ENCODE data around the gene PROCA1.

PROCA1 gene, protein sequence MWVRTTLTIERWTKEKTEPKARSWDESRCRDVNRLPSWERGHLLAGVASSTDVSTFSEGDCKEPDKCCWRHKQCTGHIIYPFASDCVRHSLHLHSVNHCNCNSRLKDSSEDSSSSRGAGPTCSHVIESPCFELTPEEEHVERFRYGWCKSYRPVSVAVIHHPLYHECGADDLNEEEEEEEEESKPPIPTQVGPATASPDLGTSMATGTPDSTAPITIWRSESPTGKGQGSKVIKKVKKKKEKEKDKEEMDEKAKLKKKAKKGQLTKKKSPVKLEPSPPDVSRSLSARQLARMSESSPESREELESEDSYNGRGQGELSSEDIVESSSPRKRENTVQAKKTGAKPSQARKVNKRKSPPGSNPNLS

GRCh38 chr17:28711723-28712031 is at the start of gene PROCA1:
Gene PROCA1 (minus strand): TSS chr17:28711888. CDS start chr17:28711660, 228 bp downstream.
- peaks cover 31% of the 10 kb centered on the region for H3K36me3 ChIP-seq (ENCODE audit: insufficient read depth, low read length)
- H3K9me3 ChIP-seq (ENCODE audit: low read length), result no peaks in the 10 kb centered on the region
- H3K4me1 ChIP-seq (ENCODE audit: insufficient read depth, low read length), result peaks cover 11% of the 10 kb centered on the region
- H2AFZ ChIP-seq (ENCODE audit: low read depth, low read length), result no peak within 1 kb of the TSS
- peak within 1 kb of the TSS; percentile 53 for H3K4me3 ChIP-seq (ENCODE audit: low read length)
- H3K27me3 ChIP-seq (ENCODE audit: insufficient read depth, low read length), result no peaks in the 10 kb centered on the region

- no peak overlapping the region for H2AFZ ChIP-seq (ENCODE audit: low read depth, low read length)
- H3K27me3 ChIP-seq (ENCODE audit: insufficient read depth, low read length), result no peaks in the 10 kb centered on the region
- H3K4me1 ChIP-seq (ENCODE audit: insufficient read depth, low read length), result peaks cover 10% of the 10 kb centered on the region
- no peak overlapping the region for H3K4me3 ChIP-seq (ENCODE audit: low read length)
- no peaks in the 10 kb centered on the region for H3K9me3 ChIP-seq (ENCODE audit: low read length)
- H3K36me3 ChIP-seq (ENCODE audit: insufficient read depth, low read length), result peaks cover 45% of the 10 kb centered on the region
These were observed 49.2 kb upstream of the PROCA1 start for GRCh38 chr17:28760601-28761562.

GRCh38 chr17:28759256-28759865 is 47.7 kb upstream of the PROCA1 start:
- Histone ChIP-seq H3K4me3 (ENCODE audit: low read length) (no peak overlapping the region), H3K36me3 (ENCODE audit: insufficient read depth, low read length) (peaks cover 34% of the 10 kb centered on the region), H2AFZ (ENCODE audit: low read depth, low read length) (no peak overlapping the region), H3K27me3 (ENCODE audit: insufficient read depth, low read length) (no peaks in the 10 kb centered on the region), H3K9me3 (ENCODE audit: low read length) (no peaks in the 10 kb centered on the region), H3K4me1 (ENCODE audit: insufficient read depth, low read length) (peaks cover 10% of the 10 kb centered on the region)

DNA sequence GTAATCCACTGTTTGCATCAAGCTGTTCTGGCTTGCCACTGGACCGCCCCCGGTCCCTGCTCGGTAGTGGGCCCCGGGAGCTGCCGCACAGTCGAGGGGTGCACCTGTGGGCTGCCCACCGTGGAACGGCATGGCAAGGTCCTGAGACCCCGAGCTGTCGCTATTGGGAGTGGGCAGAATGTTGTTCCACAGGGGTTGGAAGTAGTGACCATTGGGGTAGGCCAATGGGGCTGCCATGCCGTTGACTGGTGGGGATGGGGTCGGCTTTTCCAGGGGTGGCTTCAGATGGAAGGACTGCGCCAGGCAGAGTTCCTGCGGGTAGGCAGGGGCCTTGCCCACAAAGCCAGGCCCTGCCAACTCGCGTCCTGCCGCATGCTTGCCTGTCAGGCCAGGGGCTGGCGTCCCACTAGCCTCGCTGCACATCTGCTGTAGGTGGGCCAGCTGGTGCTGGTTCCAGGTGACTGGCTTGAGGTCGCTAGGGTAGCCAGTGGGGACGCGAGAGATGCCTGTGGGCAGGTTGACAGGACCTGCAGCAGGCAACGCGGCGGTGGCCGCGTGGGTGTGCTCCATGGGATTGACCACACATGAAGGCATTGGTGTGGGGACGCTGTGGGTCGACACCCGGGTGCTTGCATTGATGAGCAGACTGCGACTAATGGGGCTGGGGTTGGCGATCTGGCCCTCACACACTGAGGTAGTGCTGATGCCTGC is 46.9 kb upstream of the PROCA1 start:
- Histone ChIP-seq H2AFZ (ENCODE audit: low read depth, low read length) (no peak overlapping the region), H3K4me1 (ENCODE audit: insufficient read depth, low read length) (peaks cover 10% of the 10 kb centered on the region), H3K36me3 (ENCODE audit: insufficient read depth, low read length) (peaks cover 34% of the 10 kb centered on the region), H3K27me3 (ENCODE audit: insufficient read depth, low read length) (no peaks in the 10 kb centered on the region), H3K9me3 (ENCODE audit: low read length) (no peaks in the 10 kb centered on the region), H3K4me3 (ENCODE audit: low read length) (no peak overlapping the region)

- H3K9me3 ChIP-seq (ENCODE audit: low read length), result no peaks in the 10 kb centered on the region
- H3K4me1 ChIP-seq (ENCODE audit: insufficient read depth, low read length), result peaks cover 8% of the 10 kb centered on the region
- H3K36me3 ChIP-seq (ENCODE audit: insufficient read depth, low read length), result peaks cover 43% of the 10 kb centered on the region
- H3K4me3 ChIP-seq (ENCODE audit: low read length), result no peak overlapping the region
- no peaks in the 10 kb centered on the region for H3K27me3 ChIP-seq (ENCODE audit: insufficient read depth, low read length)
- no peak overlapping the region for H2AFZ ChIP-seq (ENCODE audit: low read depth, low read length)
These were observed 44.5 kb upstream of the PROCA1 start for GRCh38 chr17:28756049-28756804.

DNA sequence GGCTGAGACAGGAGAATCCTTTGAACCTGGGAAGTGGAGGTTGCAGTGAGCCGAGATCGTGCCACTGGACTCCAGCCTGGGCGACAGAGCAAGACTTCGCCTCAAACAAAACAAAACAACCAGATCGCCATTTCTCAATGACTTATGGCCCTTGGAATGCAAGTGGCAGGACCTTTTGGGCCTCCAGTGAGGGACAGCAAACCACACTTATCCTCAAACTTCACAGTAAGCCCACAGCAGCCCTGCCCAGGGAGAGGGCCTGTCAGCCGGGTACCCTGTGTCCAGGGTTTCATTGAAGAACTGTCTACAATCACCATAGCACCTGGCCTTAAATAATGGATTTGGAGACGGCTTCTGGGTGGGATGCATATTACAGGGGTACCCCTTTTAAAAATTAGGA is 43.8 kb upstream of the PROCA1 start:
- Histone ChIP-seq H3K4me1 (ENCODE audit: insufficient read depth, low read length) (peaks cover 2% of the 10 kb centered on the region), H3K9me3 (ENCODE audit: low read length) (no peaks in the 10 kb centered on the region), H3K36me3 (ENCODE audit: insufficient read depth, low read length) (peaks cover 47% of the 10 kb centered on the region), H3K27me3 (ENCODE audit: insufficient read depth, low read length) (no peaks in the 10 kb centered on the region), H2AFZ (ENCODE audit: low read depth, low read length) (no peak overlapping the region), H3K4me3 (ENCODE audit: low read length) (no peak overlapping the region)

DNA sequence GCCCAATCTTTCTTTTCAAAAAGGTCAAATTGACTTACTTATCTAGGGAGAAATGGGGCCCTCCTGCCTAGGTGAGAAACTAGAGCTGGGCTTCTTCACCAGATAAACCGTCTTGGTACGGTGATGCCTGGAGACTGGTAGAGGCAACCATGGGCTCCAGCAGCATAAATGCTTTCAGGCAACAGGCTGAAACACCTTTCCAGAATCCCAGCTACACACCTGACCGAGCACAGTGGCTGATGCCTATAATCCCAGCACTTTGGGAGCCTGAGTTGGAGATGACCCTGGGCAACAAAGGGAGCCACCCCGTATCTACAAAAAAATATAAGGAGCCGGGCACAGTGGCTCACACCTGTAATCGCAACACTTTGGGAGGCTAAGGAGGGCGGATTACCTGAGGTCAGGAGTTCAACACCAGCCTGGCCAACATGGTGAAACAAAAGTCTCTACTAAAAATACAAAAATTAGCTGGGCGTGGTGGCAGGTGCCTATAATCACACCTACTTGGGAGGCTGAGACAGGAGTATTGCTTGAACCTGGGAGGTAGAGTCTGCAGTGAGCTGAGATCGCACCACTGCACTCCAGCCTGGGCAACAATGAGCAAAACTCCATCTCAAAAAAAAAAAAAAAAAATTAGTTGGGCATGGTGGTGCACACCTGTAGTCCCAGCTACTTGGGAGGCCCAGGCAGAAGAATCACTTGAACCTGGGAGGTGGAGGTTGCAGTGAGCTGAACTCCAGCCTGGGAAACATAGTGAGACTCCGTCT is 40.1 kb upstream of the PROCA1 start:
- Histone ChIP-seq H3K27me3 (ENCODE audit: insufficient read depth, low read length) (no peaks in the 10 kb centered on the region), H3K9me3 (ENCODE audit: low read length) (no peaks in the 10 kb centered on the region), H3K36me3 (ENCODE audit: insufficient read depth, low read length) (peaks cover 54% of the 10 kb centered on the region), H2AFZ (ENCODE audit: low read depth, low read length) (no peak overlapping the region), H3K4me1 (ENCODE audit: insufficient read depth, low read length) (peaks cover 12% of the 10 kb centered on the region), H3K4me3 (ENCODE audit: low read length) (no peak overlapping the region)

GRCh38 chr17:28750178-28751047 is 38.7 kb upstream of the PROCA1 start:
- Histone ChIP-seq H3K4me1 (ENCODE audit: insufficient read depth, low read length) (peaks cover 26% of the 10 kb centered on the region), H3K27me3 (ENCODE audit: insufficient read depth, low read length) (no peaks in the 10 kb centered on the region), H3K9me3 (ENCODE audit: low read length) (no peaks in the 10 kb centered on the region), H2AFZ (ENCODE audit: low read depth, low read length) (no peak overlapping the region), H3K36me3 (ENCODE audit: insufficient read depth, low read length) (peaks cover 63% of the 10 kb centered on the region), H3K4me3 (ENCODE audit: low read length) (no peak overlapping the region)

GRCh38 chr17:28749516-28750177 is 38.0 kb upstream of the PROCA1 start:
- H3K27me3 ChIP-seq (ENCODE audit: insufficient read depth, low read length), result no peaks in the 10 kb centered on the region
- no peak overlapping the region for H3K4me3 ChIP-seq (ENCODE audit: low read length)
- H3K36me3 ChIP-seq (ENCODE audit: insufficient read depth, low read length), result peaks cover 63% of the 10 kb centered on the region
- H3K9me3 ChIP-seq (ENCODE audit: low read length), result no peaks in the 10 kb centered on the region
- peaks cover 26% of the 10 kb centered on the region for H3K4me1 ChIP-seq (ENCODE audit: insufficient read depth, low read length)
- H2AFZ ChIP-seq (ENCODE audit: low read depth, low read length), result no peak overlapping the region

GRCh38 chr17:28748852-28749515 is 37.3 kb upstream of the PROCA1 start:
- Histone ChIP-seq H3K4me1 (ENCODE audit: insufficient read depth, low read length) (peaks cover 26% of the 10 kb centered on the region), H3K27me3 (ENCODE audit: insufficient read depth, low read length) (no peaks in the 10 kb centered on the region), H3K36me3 (ENCODE audit: insufficient read depth, low read length) (peaks cover 63% of the 10 kb centered on the region), H3K9me3 (ENCODE audit: low read length) (no peaks in the 10 kb centered on the region), H3K4me3 (ENCODE audit: low read length) (no peak overlapping the region), H2AFZ (ENCODE audit: low read depth, low read length) (no peak overlapping the region)
